ENCODE data around the gene DTNBP1.

DTNBP1 gene

DNA sequence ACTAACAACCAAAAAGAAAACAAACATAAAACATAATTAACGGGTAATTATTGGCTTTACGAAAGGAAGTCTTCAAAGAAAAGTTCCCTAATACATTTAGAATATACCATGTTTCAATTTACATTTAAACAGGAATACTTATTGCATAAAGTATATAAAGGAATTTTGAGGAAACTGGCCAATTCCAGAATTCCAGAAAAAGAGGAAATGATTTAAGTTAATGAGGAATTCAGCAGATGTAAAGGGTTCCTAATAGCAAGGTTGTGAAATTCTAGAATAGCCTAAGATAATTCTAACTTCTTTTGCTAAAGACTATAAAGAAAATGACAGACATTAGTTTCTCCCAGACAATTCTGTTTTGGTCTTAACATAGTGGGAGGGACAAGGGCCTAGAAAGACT lies 35.0 kb downstream of the DTNBP1 start:
- in situ Hi-C loops (cut with MboI; ENCODE audit: low sequenced_read_pairs), result no loop called here

DNA sequence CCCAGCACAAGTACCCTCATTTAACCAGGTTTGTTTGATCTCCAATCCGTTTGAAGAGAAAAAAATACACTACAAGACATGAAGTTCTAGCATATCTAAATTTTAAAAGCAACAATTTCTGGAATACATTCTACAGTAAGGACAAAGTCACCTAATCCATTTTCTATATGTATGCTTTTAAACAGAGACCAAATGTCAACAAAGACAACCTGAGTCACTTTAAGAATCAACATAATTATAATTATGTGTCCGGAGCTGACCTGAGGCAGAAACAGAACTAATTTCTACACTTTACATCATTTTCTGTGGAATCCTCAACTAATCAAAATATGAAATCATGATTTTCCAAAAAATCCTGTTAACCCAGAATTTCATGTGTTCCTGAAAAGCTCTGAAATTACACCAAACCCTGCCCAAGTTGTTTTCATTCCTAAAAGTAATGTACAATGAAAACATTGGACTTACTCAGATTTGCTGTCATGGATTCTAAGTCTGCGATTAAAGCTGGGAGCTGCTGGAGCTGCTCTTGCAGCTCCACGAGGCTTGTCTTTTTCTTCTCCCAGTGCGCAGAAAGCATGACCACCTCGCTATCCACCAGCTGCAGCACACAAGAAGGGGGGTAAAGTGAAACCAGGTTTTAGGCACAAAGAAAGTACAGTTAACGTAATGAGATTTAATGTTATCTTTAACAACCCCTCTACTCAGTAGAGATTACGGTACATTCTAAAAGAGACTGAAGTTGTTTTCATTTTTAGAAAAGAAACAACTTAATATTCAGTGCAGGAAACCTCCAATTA lies 35.8 kb downstream of the DTNBP1 start:
- in situ Hi-C loops (cut with MboI; ENCODE audit: low sequenced_read_pairs), result no loop called here

GRCh38 chr6:15626160-15626559 lies 36.7 kb downstream of the DTNBP1 start:
- in situ Hi-C loops (cut with MboI; ENCODE audit: low sequenced_read_pairs), result no loop called here

- in situ Hi-C loops (cut with MboI; ENCODE audit: low sequenced_read_pairs), result loop anchor here (25.0 kb wide), 1 partner anchor 361 kb away; no protein-coding TSS in a partner anchor
Observed at GRCh38 chr6:15623276-15624116, 39.3 kb downstream of the DTNBP1 start.

GRCh38 chr6:15622045-15622740 lies 40.6 kb downstream of the DTNBP1 start:
- in situ Hi-C loops (cut with MboI; ENCODE audit: low sequenced_read_pairs), result loop anchor here (25.0 kb wide), 1 partner anchor 360 kb away; no protein-coding TSS in a partner anchor

GRCh38 chr6:15621203-15622044 lies 41.4 kb downstream of the DTNBP1 start:
- in situ Hi-C loops (cut with MboI; ENCODE audit: low sequenced_read_pairs), result loop anchor here (25.0 kb wide), 1 partner anchor 359 kb away; no protein-coding TSS in a partner anchor

- in situ Hi-C loops (cut with MboI; ENCODE audit: low sequenced_read_pairs), result loop anchor here (25.0 kb wide), 1 partner anchor 358 kb away; no protein-coding TSS in a partner anchor
Observed at GRCh38 chr6:15620611-15621010, 42.2 kb downstream of the DTNBP1 start.

GRCh38 chr6:15619330-15619729 lies 43.5 kb downstream of the DTNBP1 start:
- in situ Hi-C loops (cut with MboI; ENCODE audit: low sequenced_read_pairs), result loop anchor here (25.0 kb wide), 1 partner anchor 357 kb away; no protein-coding TSS in a partner anchor

DNA sequence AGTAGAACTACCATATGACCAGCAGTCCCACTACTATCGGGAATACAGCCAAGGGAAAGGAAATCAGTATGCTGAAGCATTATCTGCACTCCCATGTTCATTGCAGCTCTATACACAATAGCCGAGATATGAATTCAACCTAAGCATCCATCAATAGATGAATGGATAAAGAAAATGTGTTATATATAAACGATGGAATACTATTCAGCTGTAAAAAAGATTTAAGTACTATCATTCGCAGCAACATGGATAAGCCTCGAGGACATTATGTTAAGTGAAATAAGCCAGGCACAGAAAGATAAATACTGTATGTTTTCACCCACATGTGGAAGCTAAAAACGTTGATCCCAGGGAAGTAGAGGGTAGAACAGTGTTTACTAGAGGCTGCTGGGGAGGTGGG lies 44.1 kb downstream of the DTNBP1 start:
- in situ Hi-C loops (cut with MboI; ENCODE audit: low sequenced_read_pairs), result loop anchor here (25.0 kb wide), 1 partner anchor 356 kb away; no protein-coding TSS in a partner anchor

- in situ Hi-C loops (cut with MboI; ENCODE audit: low sequenced_read_pairs), result loop anchor here (25.0 kb wide), 1 partner anchor 354 kb away; no protein-coding TSS in a partner anchor
Observed at GRCh38 chr6:15616261-15616660, 46.6 kb downstream of the DTNBP1 start.

- in situ Hi-C loops (cut with MboI; ENCODE audit: low sequenced_read_pairs), result loop anchor here (25.0 kb wide), 1 partner anchor 354 kb away; no protein-coding TSS in a partner anchor
Observed at GRCh38 chr6:15615802-15616201, 47.0 kb downstream of the DTNBP1 start.

- in situ Hi-C loops (cut with MboI; ENCODE audit: low sequenced_read_pairs), result loop anchor here (25.0 kb wide), 1 partner anchor 352 kb away; no protein-coding TSS in a partner anchor
Observed at GRCh38 chr6:15614277-15614676, 48.6 kb downstream of the DTNBP1 start.

- in situ Hi-C loops (cut with MboI; ENCODE audit: low sequenced_read_pairs), result loop anchor here (25.0 kb wide), 1 partner anchor 346 kb away; no protein-coding TSS in a partner anchor
Observed at GRCh38 chr6:15608396-15608795, 54.4 kb downstream of the DTNBP1 start.

DNA sequence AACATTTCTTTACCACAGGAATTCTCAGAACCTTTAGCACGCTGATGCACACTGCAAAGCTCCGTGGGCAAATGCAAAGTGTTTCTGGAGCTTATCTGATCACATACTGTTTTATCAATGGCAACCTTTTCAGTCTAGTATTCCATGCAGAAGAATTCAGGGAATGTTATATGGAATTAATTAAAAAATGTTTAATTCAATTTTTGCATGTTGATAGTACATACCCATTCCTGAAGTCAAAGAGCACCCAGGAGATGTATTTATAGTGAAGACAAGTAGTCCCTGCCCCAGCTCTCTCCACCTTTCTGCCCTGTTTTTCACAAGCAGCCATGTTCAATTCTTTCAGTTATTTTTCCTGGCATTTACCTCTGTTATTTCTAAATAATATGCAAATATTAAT lies 55.2 kb downstream of the DTNBP1 start:
- in situ Hi-C loops (cut with MboI; ENCODE audit: low sequenced_read_pairs), result loop anchor here (25.0 kb wide), 1 partner anchor 345 kb away; no protein-coding TSS in a partner anchor

DNA sequence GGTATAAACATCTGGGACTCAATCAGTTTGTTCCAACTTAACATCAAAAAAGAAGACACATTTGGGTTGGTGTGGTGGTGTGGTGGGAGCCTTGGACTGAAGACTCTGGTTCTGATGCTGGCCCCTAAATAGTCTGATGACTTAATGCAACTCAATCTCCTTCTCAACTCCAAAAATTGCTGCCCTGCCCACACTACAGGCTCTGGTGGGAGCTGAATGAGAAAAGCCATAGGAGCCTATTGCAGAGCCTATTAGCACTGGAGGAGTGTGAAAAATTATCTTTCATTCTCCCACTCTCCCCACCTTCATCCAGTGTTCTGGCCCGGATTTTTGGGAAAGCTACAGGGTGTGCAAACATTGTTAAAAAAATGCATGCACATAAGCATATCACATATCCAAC lies 56.5 kb downstream of the DTNBP1 start:
- in situ Hi-C loops (cut with MboI; ENCODE audit: low sequenced_read_pairs), result loop anchor here (25.0 kb wide), 1 partner anchor 344 kb away; no protein-coding TSS in a partner anchor

- in situ Hi-C loops (cut with MboI; ENCODE audit: low sequenced_read_pairs), result loop anchor here (25.0 kb wide), 1 partner anchor 343 kb away; no protein-coding TSS in a partner anchor
Observed at GRCh38 chr6:15604843-15605242, 58.0 kb downstream of the DTNBP1 start.

DNA sequence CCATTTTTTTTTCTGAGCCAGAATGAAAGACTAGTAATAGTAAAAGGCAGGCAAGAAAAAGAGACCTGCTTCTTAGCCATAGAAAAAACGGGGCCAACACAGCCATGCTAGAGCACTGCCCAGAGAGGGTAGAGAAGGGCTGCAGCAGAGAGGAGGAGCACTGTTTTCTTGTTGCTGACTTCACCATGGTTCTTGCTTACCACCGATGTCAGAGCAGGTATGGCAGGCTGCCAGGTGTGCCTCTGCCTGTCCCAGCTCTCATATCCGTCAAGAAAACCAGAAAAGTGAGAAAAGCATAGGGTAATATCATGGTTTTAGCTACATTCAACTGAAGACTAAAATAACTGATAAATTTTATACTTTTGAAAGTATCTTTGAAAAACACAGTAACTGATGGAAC lies 60.7 kb downstream of the DTNBP1 start:
- in situ Hi-C loops (cut with MboI; ENCODE audit: low sequenced_read_pairs), result loop anchor here (25.0 kb wide), 1 partner anchor 340 kb away; no protein-coding TSS in a partner anchor

DNA sequence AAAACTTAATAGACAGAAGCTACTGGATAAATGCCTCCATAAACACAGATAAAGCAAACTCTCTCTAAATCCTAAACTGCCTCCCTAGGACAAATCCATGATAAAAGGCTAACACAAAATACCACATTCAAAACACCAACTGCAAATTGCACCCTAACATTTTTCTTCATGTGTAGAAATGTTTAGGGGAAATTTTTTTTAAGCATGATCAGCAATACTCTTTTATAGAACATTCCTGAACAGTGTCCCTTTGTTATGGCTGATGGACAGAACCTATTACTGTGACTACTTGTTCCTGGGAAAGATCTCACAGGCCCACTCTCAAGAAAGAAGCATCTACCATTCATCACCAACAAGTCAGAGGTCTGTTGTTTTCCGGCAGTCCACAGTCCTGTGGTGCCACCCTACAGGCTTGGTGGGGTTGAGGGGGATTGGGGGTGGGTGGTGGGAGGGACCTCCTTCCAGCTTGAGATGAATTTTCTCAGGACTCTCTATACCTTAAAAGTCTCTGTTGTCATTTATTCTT lies 64.5 kb downstream of the DTNBP1 start:
- in situ Hi-C loops (cut with MboI; ENCODE audit: low sequenced_read_pairs), result no loop called here

All from HL-60/S4 treated with retinoic acid at 250 ng/mL for 4 days and 3 days (cell line).